Activated B cell treated with CpG ODN at 0.5 μM for 24 hours (primary cell): Measurements from ENCODE around the gene LAMA3. TPM values are rescaled to one million over a fixed set of nuclear protein-coding genes. Genes with fewer than 3 reads are reported as not detected.
"Not testable (repeated sequence)": the region's sequence is repeated elsewhere in the genome, so short reads cannot be mapped to it uniquely, and the experiment has no call there.

Source experiments
- ATAC-seq: fragments of 200-7000 bp; cut with Tn5 transposase; one replicate; pipeline ENCODE4 v1.10.0; 2021; ENCODE audit warnings: low read depth, mild to moderate bottlenecking, moderate library complexity
- CTCF ChIA-PET: fragments of 350-600 bp; sonication (Branson Sonifier 250); formaldehyde crosslinking; loops from one replicate; lab custom pipeline; 2021; ENCODE audit warnings: antibody characterized with exemption; lab: Charles Lee
- POLR2A ChIA-PET: fragments of 350-600 bp; sonication (Branson Sonifier 250); formaldehyde crosslinking; loops from one replicate; lab custom pipeline; 2021; ENCODE audit warnings: antibody characterized with exemption; lab: Charles Lee
- DNase-seq: peaks from one replicate; pipeline ENCODE4 v3.0.0; 2022
- H3K27ac Mint-ChIP-seq: one replicate; pipeline ENCODE4 v1.8.0; 2020; ENCODE audit warnings: mixed read lengths
- H3K27me3 Mint-ChIP-seq: one replicate; pipeline ENCODE4 v1.8.0; 2021; ENCODE audit warnings: mixed read lengths
- H3K36me3 Mint-ChIP-seq: one replicate; pipeline ENCODE4 v1.8.0; 2021; ENCODE audit warnings: low read depth, mixed read lengths
- H3K4me1 Mint-ChIP-seq: one replicate; pipeline ENCODE4 v1.8.0; 2021; ENCODE audit warnings: mixed read lengths
- H3K4me3 Mint-ChIP-seq: one replicate; pipeline ENCODE4 v1.8.0; 2020; ENCODE audit warnings: mild to moderate bottlenecking, mixed read lengths
- H3K9me3 Mint-ChIP-seq: one replicate; pipeline ENCODE4 v1.8.0; 2020; ENCODE audit warnings: mixed read lengths
- intact Hi-C: fragments of 100-400 bp; cut with micrococcal nuclease; formaldehyde crosslinking; loops from one replicate; pipeline ENCODE4 v1.15.1; 2024
- total RNA-seq: library from RNA; stranded (reverse); gene quantifications from 2 replicates; pipeline ENCODE4 v1.2.3, GENCODE V29; 2022
- TF ChIP-seq, protein P1 (sequence below): fragments of 200-600 bp; IDR thresholded peaks from one replicate; pipeline ENCODE4 v1.8.0; 2022; ENCODE audit warnings: antibody characterized with exemption, mild to moderate bottlenecking

LAMA3 gene
- total RNA-seq, 1 donor from 2014 or later: not detected

DNA sequence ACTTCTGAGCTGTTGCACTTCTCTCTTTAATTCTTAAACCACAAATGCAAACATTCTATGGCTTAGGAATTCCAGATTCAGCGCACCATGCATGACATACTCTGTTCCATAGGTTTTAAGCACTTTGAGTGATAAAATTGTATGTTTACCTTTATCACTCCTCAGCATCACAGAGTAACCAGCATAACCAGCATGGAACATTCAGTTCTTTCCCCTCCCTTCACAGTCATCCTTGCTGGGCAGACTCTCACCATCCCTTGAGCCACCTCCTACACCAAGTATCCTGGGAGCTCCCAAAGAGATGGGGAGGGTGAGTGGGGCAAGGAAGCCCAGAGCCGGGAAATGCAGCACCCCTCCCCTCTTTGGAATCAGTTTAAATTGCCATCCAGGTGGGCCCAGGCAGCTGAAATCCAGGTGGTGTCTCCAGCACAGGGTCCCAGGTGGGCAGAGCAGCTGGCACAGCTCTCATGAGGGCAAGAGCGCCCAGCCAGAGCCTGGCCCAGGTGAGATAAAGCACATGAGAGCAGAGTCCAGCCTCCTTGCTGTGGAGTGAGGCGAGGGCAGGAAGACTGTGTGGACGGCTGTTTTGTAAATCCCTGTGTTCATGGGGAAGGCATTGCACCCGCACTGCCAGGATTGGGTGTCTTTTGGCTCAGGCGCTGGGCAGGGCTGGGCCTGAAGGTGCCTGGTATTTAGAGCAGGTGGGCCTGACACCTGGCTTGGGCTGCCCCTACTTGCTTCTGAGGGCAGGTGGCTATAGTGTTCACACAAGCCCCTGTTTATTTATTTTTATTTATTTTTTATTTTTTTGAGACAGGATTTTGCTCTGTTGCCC is 36.8 kb downstream of the LAMA3 start:
- Mint-ChIP-seq H3K9me3 (no peaks in the 10 kb centered on the region), H3K4me3 (no peak overlapping the region), H3K27me3 (peaks cover 14% of the 10 kb centered on the region), H3K27ac (no peak overlapping the region), H3K4me1 (no peaks in the 10 kb centered on the region), H3K36me3 (no peaks in the 10 kb centered on the region)
- POLR2A ChIA-PET: no interaction called here
- intact Hi-C loops: no loop called here
- DNase-seq: no peak
- CTCF ChIA-PET: no interaction called here
- TF ChIP-seq, protein P1, sequence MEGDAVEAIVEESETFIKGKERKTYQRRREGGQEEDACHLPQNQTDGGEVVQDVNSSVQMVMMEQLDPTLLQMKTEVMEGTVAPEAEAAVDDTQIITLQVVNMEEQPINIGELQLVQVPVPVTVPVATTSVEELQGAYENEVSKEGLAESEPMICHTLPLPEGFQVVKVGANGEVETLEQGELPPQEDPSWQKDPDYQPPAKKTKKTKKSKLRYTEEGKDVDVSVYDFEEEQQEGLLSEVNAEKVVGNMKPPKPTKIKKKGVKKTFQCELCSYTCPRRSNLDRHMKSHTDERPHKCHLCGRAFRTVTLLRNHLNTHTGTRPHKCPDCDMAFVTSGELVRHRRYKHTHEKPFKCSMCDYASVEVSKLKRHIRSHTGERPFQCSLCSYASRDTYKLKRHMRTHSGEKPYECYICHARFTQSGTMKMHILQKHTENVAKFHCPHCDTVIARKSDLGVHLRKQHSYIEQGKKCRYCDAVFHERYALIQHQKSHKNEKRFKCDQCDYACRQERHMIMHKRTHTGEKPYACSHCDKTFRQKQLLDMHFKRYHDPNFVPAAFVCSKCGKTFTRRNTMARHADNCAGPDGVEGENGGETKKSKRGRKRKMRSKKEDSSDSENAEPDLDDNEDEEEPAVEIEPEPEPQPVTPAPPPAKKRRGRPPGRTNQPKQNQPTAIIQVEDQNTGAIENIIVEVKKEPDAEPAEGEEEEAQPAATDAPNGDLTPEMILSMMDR: no peak
- no peak for ATAC-seq

DNA sequence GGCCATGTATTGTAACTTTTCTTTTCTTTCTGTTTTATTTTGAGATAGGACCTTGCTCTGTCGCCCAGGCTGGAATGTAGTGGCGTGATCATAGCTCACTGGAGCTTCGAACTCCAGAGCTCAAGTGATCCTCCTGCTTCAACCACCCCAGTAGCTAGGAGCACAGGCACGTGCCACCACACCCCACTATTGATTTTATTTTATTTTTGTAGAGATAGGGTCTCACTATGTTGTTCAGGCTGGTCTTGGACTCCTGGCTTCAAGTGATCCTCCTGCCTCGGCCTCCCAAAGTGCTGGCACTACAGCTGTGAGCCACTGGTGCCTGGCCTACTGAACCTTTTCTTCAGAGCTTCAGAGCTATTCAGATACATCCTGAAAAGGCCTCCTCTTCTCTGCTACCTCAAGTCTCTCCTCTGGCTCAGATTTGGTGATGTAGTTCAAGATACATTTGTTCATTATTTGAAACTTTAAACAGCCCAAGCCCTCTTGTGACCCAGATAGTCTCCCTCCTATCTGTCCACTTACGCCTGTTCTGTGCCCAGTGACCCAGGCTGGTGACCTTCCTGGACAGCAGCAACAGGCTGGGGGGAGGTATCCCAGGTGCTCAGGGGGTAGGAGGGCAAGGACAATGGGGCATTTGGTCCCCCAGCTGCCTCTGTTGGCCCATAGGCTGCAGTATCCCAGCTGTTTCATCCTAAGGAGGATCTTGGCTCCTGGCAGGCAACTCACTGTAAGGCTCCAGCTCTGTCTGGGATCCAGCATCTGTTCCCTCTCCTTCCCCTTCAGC is 38.6 kb downstream of the LAMA3 start:
- ATAC-seq (no peak), DNase-seq (no peak)
- CTCF ChIA-PET: no interaction called here
- Mint-ChIP-seq H3K9me3 (no peaks in the 10 kb centered on the region), H3K4me1 (no peaks in the 10 kb centered on the region), H3K36me3 (no peaks in the 10 kb centered on the region), H3K27ac (no peak overlapping the region), H3K27me3 (peaks cover 12% of the 10 kb centered on the region), H3K4me3 (no peak overlapping the region)
- POLR2A ChIA-PET: no interaction called here
- intact Hi-C loops: no loop called here
- TF ChIP-seq, protein P1: no peak

DNA sequence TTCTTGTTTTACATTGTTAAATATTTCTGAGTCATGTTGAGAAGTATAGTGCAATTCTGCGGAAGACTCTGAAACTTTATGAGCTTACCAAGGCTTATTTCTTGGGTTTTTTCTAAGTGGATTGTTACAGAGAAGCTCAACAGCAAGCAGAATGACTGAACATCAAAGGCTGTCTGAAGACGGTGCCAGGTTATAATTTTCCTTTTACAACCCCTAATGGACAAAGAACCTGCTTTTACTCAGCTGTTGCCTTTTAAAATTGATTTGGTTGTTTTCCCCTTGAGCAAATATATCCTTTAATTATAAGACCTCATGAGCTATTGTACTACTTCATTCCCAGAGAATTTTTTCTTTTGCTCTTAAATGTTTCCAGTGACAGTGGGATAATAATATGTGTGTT is 41.6 kb downstream of the LAMA3 start:
- Mint-ChIP-seq H3K36me3 (no peaks in the 10 kb centered on the region), H3K27ac (no peak overlapping the region), H3K4me3 (no peak overlapping the region), H3K4me1 (no peaks in the 10 kb centered on the region), H3K9me3 (no peaks in the 10 kb centered on the region), H3K27me3 (peaks cover 8% of the 10 kb centered on the region)
- ATAC-seq: no peak
- CTCF ChIA-PET: no interaction called here
- DNase-seq: no peak
- intact Hi-C loops: no loop called here
- TF ChIP-seq, protein P1: no peak
- POLR2A ChIA-PET: interaction anchor here (0.6 kb wide), 1 partner anchor 1469 kb away, joined by 3 read pairs; no protein-coding TSS in a partner anchor

DNA sequence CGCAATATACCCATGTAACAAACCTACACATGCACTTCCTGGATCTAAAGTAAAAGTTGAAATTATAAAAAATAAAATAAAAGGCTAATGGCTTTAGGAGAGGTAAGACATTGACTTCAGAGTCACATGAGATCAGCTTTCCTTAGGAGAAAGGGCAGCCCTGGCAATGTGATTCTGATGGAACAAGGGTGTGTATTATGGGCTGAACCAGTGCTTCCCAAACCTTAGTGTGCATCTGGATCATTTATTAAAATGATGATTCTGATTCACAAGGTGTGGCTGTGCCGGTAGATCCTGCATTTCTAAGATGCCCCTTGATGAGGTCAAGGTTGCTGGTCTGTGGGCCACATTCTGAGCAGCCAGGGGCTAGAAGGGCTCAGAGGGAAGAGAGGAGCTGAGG is 42.6 kb downstream of the LAMA3 start:
- ATAC-seq: no peak
- ChIA-PET CTCF (no interaction called here), POLR2A (no interaction called here)
- Mint-ChIP-seq H3K4me1 (no peaks in the 10 kb centered on the region), H3K36me3 (no peaks in the 10 kb centered on the region), H3K4me3 (no peak overlapping the region), H3K27me3 (peaks cover 4% of the 10 kb centered on the region), H3K27ac (no peak overlapping the region), H3K9me3 (no peaks in the 10 kb centered on the region)
- TF ChIP-seq, protein P1: no peak
- intact Hi-C loops: no loop called here
- DNase-seq: no peak

DNA sequence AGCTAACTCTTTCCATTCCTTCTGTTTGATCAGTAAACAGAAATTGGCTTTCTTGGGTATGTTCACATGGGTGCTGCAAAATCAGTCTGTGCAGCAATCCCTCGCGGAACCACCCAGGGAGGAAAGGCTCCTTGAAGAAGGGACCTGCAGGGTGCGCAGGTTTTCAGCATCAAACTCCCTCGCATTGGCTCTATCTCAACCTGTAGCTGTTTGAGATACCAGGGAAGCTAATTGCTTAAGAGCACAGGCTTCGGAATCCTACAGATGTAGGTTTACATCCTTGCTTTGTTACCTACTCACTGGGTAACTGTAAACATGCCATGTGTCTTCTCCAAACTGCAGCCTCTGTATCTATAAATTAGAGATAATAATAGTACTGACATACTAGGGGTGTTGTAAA is 43.2 kb downstream of the LAMA3 start:
- H3K9me3 Mint-ChIP-seq: no peaks in the 10 kb centered on the region
- H3K4me1 Mint-ChIP-seq: no peaks in the 10 kb centered on the region
- no peaks in the 10 kb centered on the region for H3K36me3 Mint-ChIP-seq
- ChIA-PET POLR2A (no interaction called here), CTCF (no interaction called here)
- intact Hi-C loops: no loop called here
- TF ChIP-seq, protein P1: no peak
- H3K4me3 Mint-ChIP-seq: no peak overlapping the region
- H3K27me3 Mint-ChIP-seq: peaks cover 8% of the 10 kb centered on the region
- H3K27ac Mint-ChIP-seq: no peak overlapping the region
- DNase-seq: no peak
- ATAC-seq: no peak

DNA sequence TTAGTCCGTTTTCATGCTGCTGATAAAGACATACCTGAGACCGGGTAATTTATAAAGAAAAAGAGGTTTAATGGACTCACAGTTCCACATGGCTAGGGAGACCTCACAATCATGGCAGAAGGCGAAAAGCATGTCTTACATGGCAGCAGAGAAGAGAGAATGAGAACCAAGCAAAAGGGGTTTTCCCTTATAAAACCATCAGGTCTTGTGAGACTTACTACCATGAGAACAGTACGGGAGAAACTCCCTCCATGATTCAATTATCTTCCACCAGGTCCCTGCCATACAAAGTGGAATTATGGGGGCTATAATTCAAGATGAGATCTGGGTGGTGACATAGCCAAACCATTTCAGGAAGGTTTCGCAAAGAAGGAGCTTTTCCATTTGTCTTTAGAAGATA is 44.0 kb downstream of the LAMA3 start:
- POLR2A ChIA-PET, CTCF ChIA-PET, H3K36me3 Mint-ChIP-seq, ATAC-seq, intact Hi-C loops, H3K4me3 Mint-ChIP-seq, H3K27ac Mint-ChIP-seq, H3K9me3 Mint-ChIP-seq, H3K4me1 Mint-ChIP-seq, DNase-seq: not testable (repeated sequence)
- peaks cover 15% of the 10 kb centered on the region for H3K27me3 Mint-ChIP-seq
